ENCODE data around the gene ADCY2. TPM values are rescaled to one million over a fixed set of nuclear protein-coding genes. Genes with fewer than 3 reads are reported as not detected.

Gene ADCY2
- total RNA-seq, 1 donor from 2014 or later: 13.4 TPM

DNA sequence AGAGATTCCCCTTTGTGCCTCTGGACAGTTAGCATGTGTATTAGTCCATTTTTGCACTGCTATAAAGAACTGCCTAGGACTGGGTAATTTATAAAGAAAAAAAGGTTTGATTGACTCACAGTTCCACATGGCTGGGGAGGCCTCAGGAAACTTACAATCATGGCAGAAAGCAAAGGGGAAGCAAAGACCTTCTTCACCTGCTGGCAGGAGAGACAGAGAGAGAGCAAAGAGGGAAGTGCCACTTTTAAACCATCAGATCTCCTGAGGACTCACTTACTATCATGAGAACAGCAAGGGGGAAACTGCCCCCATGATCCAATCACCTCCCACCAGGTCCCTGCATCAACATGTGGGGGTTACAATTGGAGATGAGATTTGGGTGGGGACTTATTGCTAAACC is 449.0 kb downstream of the ADCY2 start:
- no peak for DNase-seq

- no peak for DNase-seq
Measured at GRCh38 chr5:7845557-7845956, 449.6 kb downstream of the ADCY2 start.

DNA sequence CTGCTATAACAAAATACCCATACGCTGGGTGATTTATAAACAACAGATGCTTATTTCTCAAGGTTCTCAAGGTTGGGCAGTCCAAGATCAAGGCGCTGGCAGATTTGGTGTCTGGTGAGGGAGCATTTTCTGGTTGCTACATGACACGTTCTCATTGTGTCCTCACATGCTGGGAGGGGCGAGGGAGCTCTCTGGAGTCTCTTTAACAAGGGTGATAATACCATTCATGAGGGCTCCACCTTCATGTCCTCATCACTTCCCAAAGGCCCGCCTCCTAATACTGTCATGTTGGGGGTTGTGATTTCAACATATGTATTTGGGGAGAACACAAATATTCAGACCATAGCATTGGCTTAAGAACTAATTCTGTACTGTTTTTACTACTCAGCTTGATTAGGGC is 450.4 kb downstream of the ADCY2 start:
- DNase-seq: no peak

- DNase-seq: no peak
Measured at GRCh38 chr5:7848296-7848695, 452.4 kb downstream of the ADCY2 start.

GRCh38 chr5:7849681-7850394 is 453.9 kb downstream of the ADCY2 start:
- no peak for DNase-seq

GRCh38 chr5:7850395-7851239 is 454.7 kb downstream of the ADCY2 start, which contains the start of gene CFAP90:
Gene CFAP90 (minus strand): TSS chr5:7851133. CDS start chr5:7851021, 112 bp downstream.
- no peak for DNase-seq

GRCh38 chr5:7851240-7851592 is 455.3 kb downstream of the ADCY2 start:
- DNase-seq: no peak

DNA sequence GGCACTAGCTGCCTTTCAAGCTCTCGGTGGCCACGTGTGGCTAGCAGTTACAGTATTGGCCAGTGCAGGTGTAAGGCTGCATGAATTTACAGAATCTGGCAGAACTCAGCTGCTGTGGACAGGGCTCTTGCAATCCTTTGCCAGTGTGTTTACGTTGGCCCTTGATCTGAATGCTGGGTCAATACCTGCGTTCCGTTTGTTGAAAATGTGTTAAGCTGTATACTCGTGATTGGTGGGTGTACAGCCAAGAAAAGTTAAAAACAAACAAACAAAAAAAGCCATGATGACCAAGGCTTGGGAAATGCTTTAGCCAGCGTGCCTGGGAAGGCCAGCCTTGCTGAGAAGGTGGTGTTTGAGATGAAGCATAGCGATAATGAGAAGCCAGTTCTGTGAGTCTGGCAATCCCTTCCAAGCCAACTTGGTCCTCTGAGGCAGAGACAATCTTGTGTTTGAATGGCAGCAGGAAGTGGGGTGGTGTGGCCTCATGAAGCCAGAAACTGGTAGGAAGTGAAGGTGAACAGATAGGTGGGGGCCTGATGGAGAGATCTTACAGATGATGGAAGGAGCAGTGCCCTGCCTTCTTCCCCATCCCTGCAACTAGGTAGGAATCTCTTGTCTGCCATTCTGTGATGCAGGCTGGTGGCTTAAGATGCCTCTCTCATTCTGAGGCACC is 455.8 kb downstream of the ADCY2 start:
- no peak for DNase-seq

DNA sequence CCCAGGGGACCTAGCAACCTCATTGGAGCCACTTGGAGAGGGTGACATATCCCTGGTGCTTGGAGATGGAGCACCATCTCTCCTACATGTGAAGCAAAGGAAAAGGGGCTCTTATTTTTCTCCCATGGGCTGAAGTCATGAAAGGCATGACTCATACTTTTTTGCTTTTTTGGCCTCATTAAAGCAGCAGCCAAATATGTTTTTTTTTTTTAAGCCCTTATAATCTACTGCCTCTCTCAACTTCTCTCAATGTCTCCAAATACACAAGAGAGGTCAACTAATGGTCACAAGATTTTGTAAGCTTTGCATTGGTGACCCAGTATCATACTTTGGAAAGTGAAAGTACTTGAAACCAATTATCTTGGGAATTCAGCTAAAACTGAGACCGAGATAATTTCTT is 456.6 kb downstream of the ADCY2 start:
- no peak for DNase-seq

- DNase-seq: no peak
Measured at GRCh38 chr5:7852988-7853387, 457.1 kb downstream of the ADCY2 start.

GRCh38 chr5:7855611-7856010 is 459.7 kb downstream of the ADCY2 start:
- no peak for DNase-seq

- peak; percentile 42 for DNase-seq
Measured at GRCh38 chr5:7856855-7857254, 460.9 kb downstream of the ADCY2 start.

DNA sequence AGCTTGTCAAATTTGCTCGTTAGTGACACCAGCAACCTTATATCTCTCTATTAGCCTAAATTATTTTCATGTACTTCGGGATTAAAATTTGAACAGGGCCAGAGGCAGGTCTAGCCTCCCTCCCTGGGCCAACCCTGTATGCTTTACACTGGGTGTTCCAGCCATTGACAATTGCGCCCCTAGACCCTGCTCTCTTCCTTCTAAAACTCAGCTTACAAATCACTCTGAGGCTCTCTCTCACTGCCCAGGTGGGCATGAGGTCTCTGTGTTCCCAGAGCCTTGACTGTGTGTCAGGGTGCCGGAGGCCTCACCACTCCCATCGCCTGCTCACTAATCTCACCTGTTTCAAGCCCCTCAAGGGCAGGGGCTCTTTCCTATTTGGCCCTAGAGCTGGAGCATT is 461.4 kb downstream of the ADCY2 start:
- DNase-seq: no peak

DNA sequence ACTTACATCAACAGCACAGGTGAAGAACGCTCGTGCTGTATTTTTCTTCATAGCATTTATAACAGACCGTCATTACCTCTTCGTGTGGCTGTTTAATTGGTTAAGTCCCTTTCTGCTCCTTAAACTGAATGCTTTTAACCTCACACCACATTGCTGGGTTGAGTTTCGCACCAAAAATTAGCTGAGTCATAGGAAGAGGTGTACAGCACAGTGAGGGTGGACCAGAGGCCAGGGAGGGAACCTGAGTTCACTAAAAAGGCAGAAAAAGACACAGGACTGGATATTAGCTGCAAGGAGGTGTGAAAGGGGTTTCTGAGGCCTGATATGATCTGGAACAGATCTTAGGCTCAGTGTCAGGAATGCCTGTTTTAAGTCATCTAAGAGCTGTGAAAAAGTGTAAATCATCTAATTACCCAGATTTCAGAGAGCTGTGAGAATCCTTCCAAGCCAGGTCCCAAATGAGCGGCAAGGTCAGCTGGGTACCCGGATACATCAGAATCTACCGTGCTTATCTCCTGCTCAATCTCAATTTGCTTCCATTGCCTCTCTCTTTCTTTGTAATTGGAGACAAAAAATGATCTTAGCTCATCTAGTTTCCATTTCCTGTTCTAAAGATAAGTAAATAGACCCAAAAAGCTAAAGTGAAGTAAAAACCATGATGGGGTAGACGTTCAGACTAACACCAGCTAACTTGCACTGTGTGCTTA is 462.1 kb downstream of the ADCY2 start:
- DNase-seq: no peak

GRCh38 chr5:7866196-7866595 is 470.3 kb downstream of the ADCY2 start:
- no peak for DNase-seq

- DNase-seq: no peak
Measured at GRCh38 chr5:7867260-7867659, 471.3 kb downstream of the ADCY2 start.

- no peak for DNase-seq
Measured at GRCh38 chr5:7868427-7868772, 472.5 kb downstream of the ADCY2 start.

- peak; percentile 92 for DNase-seq
Measured at GRCh38 chr5:7868773-7869473, 473.0 kb downstream of the ADCY2 start, which contains the start of the genes FASTKD3 and MTRR. Gene FASTKD3 (minus strand): TSS chr5:7869031. CDS start chr5:7868083, 948 bp downstream. Gene MTRR (plus strand): TSS chr5:7869148. CDS start chr5:7870795, 1,647 bp downstream.

GRCh38 chr5:7869474-7870136 is 473.7 kb downstream of the ADCY2 start:
- DNase-seq: no peak

DNA sequence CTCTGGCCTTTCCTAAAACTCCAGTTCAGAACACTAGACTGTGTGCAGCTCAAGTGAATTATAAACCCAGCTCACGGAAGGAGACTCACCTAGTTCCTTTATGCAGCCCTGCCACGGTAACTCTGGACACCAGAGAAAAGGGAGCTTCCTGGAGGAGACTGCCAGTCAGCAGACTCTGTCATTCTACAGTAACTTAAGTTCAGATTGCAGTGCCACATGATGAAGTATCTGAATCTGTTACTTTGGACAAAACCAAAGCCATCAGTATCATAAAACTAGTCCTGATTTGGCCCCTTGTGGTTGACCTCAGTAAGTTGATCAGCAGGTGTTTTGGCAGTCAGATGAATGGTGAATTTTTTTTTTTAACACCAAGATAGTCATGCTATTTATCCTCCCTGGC is 475.7 kb downstream of the ADCY2 start:
- no peak for DNase-seq

GRCh38 chr5:7872517-7873130 is 476.7 kb downstream of the ADCY2 start:
- DNase-seq: no peak
